HEK293 (cell line): ENCODE data around the gene CHD5.
A peak's percentile ranks its signal among the peaks of the same experiment; 100 is the strongest.

Experiments
- CTCF ChIA-PET: fragments of 350-600 bp; formaldehyde crosslinking; extraction: SDS; loops from one replicate; lab custom pipeline; 2021; ENCODE audit warnings: antibody characterized with exemption; lab: Yijun Ruan, JAX
- POLR2A ChIA-PET: fragments of 300-600 bp; formaldehyde crosslinking; extraction: SDS; loops from one replicate; lab custom pipeline; 2020; ENCODE audit warnings: antibody characterized with exemption, inconsistent platforms; lab: Yijun Ruan, JAX
- H3K27ac ChIP-seq: fragments of 200-500 bp; sonication (Bioruptor generic); 2 replicates; pipeline ENCODE4 v1.5.1; 2014; ENCODE audit warnings: low read depth, low read length, control low read depth, inconsistent platforms; ENCODE audit errors: extremely low read depth
- H3K36me3 ChIP-seq, 2 experiments: fragments of 200-500 bp in 1 of 2; sonication (Bioruptor generic) in 1 of 2; 1 replicate in 1 of 2; 2 replicates in 1 of 2; pipeline ENCODE4 v1.5.1; 2014 to 2017; ENCODE audit warnings: inconsistent platforms in 2 of 2, low read length in 2 of 2; ENCODE audit not compliant: control insufficient read depth in 2 of 2, insufficient read depth in 1 of 2
- H3K4me1 ChIP-seq: fragments of 200-500 bp; sonication (Bioruptor generic); 2 replicates; pipeline ENCODE4 v1.5.1; 2014; ENCODE audit warnings: mild to moderate bottlenecking, low read length, inconsistent platforms; ENCODE audit not compliant: control insufficient read depth, insufficient read depth
- H3K4me3 ChIP-seq: 2 replicates; pipeline ENCODE4 v1.5.1; 2011; ENCODE audit warnings: low read depth, mild to moderate bottlenecking, control low read depth, low read length, moderate library complexity
- H3K9me3 ChIP-seq: fragments of 200-500 bp; sonication (Bioruptor generic); 2 replicates; pipeline ENCODE4 v1.5.1; 2014; ENCODE audit warnings: low read depth, low read length, inconsistent platforms; ENCODE audit not compliant: control insufficient read depth, insufficient read depth
- EGR2 ChIP-seq: fragments of 450-650 bp; formaldehyde crosslinking; IDR thresholded peaks from 2 replicates; pipeline ENCODE4 v1.5.1; 2016; ENCODE audit warnings: low read depth, missing biosample characterization, missing genetic modification characterization
- HIC1 ChIP-seq: fragments of 450-650 bp; formaldehyde crosslinking; IDR thresholded peaks from 2 replicates; pipeline ENCODE4 v1.5.1; 2016; ENCODE audit warnings: missing biosample characterization, missing genetic modification characterization
- MZF1 ChIP-seq: fragments of 450-650 bp; formaldehyde crosslinking; IDR thresholded peaks from 2 replicates; pipeline ENCODE4 v1.5.1; 2017; ENCODE audit warnings: missing biosample characterization, missing genetic modification characterization, borderline replicate concordance
- PRDM2 ChIP-seq: fragments of 450-650 bp; formaldehyde crosslinking; IDR thresholded peaks from 2 replicates; pipeline ENCODE4 v1.5.1; 2016; ENCODE audit warnings: missing biosample characterization, missing genetic modification characterization, borderline replicate concordance
- SETDB1 ChIP-seq: IDR thresholded peaks from one replicate; pipeline ENCODE4 v1.6.1; 2017; ENCODE audit warnings: mild to moderate bottlenecking, low read length, moderate library complexity, mixed read lengths; ENCODE audit not compliant: insufficient read length
- TRIM28 ChIP-seq: IDR thresholded peaks from 2 replicates; pipeline ENCODE4 v1.6.1; 2011; ENCODE audit warnings: low read length, control low read depth, borderline replicate concordance
- ZFHX2 ChIP-seq: fragments of 450-650 bp; formaldehyde crosslinking; conservative IDR thresholded peaks from 2 replicates; pipeline ENCODE4 v1.5.1; 2016; ENCODE audit warnings: missing biosample characterization, missing genetic modification characterization
- ZIC2 ChIP-seq: fragments of 450-650 bp; formaldehyde crosslinking; IDR thresholded peaks from 2 replicates; pipeline ENCODE4 v1.5.1; 2016; ENCODE audit warnings: missing biosample characterization, missing genetic modification characterization
- ZNF214 ChIP-seq: fragments of 450-650 bp; formaldehyde crosslinking; IDR thresholded peaks from 2 replicates; pipeline ENCODE4 v1.5.1; 2017; ENCODE audit warnings: missing biosample characterization, mild to moderate bottlenecking, missing genetic modification characterization, borderline replicate concordance
- ZNF221 ChIP-seq: fragments of 450-650 bp; formaldehyde crosslinking; IDR thresholded peaks from 2 replicates; pipeline ENCODE4 v1.5.1; 2017; ENCODE audit warnings: missing biosample characterization, missing genetic modification characterization, borderline replicate concordance
- ZNF654 ChIP-seq: fragments of 450-650 bp; formaldehyde crosslinking; IDR thresholded peaks from 2 replicates; pipeline ENCODE4 v1.5.1; 2016; ENCODE audit warnings: low read depth, missing biosample characterization, missing genetic modification characterization
- ZNF747 ChIP-seq: fragments of 450-650 bp; formaldehyde crosslinking; IDR thresholded peaks from 2 replicates; pipeline ENCODE4 v1.5.1; 2016; ENCODE audit warnings: missing biosample characterization, missing genetic modification characterization
- ZXDB ChIP-seq: fragments of 450-650 bp; formaldehyde crosslinking; IDR thresholded peaks from 2 replicates; pipeline ENCODE4 v1.5.1; 2016; ENCODE audit warnings: missing biosample characterization, missing genetic modification characterization
- TF ChIP-seq, protein P1 (sequence below): fragments of 450-650 bp; formaldehyde crosslinking; IDR thresholded peaks from 2 replicates; pipeline ENCODE4 v1.5.0; 2017; ENCODE audit warnings: missing biosample characterization, missing genetic modification characterization, borderline replicate concordance
- TF ChIP-seq, protein P2 (sequence below): fragments of 450-650 bp; formaldehyde crosslinking; IDR thresholded peaks from 2 replicates; pipeline ENCODE4 v1.5.1; 2016; ENCODE audit warnings: missing biosample characterization, missing genetic modification characterization
- TF ChIP-seq, protein P3 (sequence below): IDR thresholded peaks from 2 replicates; pipeline ENCODE4 v1.6.1; 2011; ENCODE audit warnings: mild to moderate bottlenecking, low read depth, low read length, borderline replicate concordance

Gene CHD5

GRCh38 chr1:6093071-6093470, 87.0 kb downstream of the CHD5 start:
- Histone ChIP-seq H3K9me3 (no peaks in the 10 kb centered on the region), H3K4me1 (no peaks in the 10 kb centered on the region), H3K4me3 (no peak overlapping the region), H3K27ac (no peak overlapping the region), H3K36me3 (no peaks in the 10 kb centered on the region)
- CTCF ChIA-PET, result interaction anchor here (0.7 kb wide), 1 partner anchor 95 kb away, joined by 4 read pairs; no protein-coding TSS in a partner anchor
- POLR2A ChIA-PET, result no interaction called here
- TF ChIP-seq ZNF221 (tag by site-specific recombination) (no peak), ZFHX2 (peak; percentile 54), EGR2 (tag by site-specific recombination) (peak; percentile 56), TRIM28 (no peak)

DNA sequence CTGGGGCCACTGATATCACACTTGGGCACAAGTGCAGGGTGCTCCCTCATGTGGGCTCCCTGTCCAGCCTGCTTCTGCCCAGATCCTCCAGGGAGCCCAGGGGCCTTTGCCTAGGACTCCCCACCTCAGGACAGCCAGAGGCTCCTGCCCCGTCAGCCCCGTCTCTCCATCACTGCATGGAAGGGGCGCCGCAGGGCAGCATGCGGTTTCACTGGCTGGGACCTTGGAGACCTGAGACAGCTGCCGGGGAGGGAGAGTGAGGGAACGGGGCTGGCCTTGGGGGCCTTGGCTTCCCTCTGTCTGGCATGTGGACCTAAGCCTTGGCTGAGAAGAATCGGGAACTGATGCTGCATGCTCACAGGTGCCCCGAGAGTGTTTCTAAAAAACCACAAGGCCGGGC, 87.9 kb downstream of the CHD5 start:
- Histone ChIP-seq H3K4me1 (no peaks in the 10 kb centered on the region), H3K36me3 (no peaks in the 10 kb centered on the region), H3K27ac (no peak overlapping the region), H3K4me3 (no peak overlapping the region), H3K9me3 (no peaks in the 10 kb centered on the region)
- TF ChIP-seq ZNF654 (tag by site-specific recombination) (no peak), HIC1 (no peak), ZNF747 (tag by site-specific recombination) (no peak)
- TF ChIP-seq, protein P1, sequence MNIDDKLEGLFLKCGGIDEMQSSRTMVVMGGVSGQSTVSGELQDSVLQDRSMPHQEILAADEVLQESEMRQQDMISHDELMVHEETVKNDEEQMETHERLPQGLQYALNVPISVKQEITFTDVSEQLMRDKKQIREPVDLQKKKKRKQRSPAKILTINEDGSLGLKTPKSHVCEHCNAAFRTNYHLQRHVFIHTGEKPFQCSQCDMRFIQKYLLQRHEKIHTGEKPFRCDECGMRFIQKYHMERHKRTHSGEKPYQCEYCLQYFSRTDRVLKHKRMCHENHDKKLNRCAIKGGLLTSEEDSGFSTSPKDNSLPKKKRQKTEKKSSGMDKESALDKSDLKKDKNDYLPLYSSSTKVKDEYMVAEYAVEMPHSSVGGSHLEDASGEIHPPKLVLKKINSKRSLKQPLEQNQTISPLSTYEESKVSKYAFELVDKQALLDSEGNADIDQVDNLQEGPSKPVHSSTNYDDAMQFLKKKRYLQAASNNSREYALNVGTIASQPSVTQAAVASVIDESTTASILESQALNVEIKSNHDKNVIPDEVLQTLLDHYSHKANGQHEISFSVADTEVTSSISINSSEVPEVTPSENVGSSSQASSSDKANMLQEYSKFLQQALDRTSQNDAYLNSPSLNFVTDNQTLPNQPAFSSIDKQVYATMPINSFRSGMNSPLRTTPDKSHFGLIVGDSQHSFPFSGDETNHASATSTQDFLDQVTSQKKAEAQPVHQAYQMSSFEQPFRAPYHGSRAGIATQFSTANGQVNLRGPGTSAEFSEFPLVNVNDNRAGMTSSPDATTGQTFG (tag by site-specific recombination), result no peak
- TF ChIP-seq, protein P2, sequence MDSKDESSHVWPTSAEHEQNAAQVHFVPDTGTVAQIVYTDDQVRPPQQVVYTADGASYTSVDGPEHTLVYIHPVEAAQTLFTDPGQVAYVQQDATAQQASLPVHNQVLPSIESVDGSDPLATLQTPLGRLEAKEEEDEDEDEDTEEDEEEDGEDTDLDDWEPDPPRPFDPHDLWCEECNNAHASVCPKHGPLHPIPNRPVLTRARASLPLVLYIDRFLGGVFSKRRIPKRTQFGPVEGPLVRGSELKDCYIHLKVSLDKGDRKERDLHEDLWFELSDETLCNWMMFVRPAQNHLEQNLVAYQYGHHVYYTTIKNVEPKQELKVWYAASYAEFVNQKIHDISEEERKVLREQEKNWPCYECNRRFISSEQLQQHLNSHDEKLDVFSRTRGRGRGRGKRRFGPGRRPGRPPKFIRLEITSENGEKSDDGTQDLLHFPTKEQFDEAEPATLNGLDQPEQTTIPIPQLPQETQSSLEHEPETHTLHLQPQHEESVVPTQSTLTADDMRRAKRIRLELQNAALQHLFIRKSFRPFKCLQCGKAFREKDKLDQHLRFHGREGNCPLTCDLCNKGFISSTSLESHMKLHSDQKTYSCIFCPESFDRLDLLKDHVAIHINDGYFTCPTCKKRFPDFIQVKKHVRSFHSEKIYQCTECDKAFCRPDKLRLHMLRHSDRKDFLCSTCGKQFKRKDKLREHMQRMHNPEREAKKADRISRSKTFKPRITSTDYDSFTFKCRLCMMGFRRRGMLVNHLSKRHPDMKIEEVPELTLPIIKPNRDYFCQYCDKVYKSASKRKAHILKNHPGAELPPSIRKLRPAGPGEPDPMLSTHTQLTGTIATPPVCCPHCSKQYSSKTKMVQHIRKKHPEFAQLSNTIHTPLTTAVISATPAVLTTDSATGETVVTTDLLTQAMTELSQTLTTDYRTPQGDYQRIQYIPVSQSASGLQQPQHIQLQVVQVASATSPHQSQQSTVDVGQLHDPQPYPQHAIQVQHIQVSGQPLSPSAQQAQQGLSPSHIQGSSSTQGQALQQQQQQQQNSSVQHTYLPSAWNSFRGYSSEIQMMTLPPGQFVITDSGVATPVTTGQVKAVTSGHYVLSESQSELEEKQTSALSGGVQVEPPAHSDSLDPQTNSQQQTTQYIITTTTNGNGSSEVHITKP (tag by site-specific recombination), result no peak
- TF ChIP-seq, protein P3, sequence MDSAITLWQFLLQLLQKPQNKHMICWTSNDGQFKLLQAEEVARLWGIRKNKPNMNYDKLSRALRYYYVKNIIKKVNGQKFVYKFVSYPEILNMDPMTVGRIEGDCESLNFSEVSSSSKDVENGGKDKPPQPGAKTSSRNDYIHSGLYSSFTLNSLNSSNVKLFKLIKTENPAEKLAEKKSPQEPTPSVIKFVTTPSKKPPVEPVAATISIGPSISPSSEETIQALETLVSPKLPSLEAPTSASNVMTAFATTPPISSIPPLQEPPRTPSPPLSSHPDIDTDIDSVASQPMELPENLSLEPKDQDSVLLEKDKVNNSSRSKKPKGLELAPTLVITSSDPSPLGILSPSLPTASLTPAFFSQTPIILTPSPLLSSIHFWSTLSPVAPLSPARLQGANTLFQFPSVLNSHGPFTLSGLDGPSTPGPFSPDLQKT, result no peak
- ChIA-PET CTCF (no interaction called here), POLR2A (no interaction called here)

DNA sequence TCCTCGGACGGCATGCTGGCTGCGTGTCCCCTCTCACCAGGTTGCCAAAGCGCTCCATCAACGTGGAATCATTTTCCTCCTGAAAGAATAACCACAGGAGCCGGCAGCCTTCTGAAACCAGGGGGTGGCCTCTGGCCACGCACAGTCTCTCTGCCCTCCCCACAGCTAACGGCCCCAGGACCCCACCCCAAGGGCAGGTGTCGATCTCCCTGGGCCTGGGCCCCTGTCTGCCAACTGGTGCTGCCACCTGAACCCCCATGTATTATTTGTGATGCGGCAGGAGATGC, 88.4 kb downstream of the CHD5 start:
- Histone ChIP-seq H3K4me1 (no peaks in the 10 kb centered on the region), H3K36me3 (no peaks in the 10 kb centered on the region), H3K27ac (no peak overlapping the region), H3K4me3 (no peak overlapping the region), H3K9me3 (no peaks in the 10 kb centered on the region)
- ChIA-PET CTCF (no interaction called here), POLR2A (no interaction called here)
- TF ChIP-seq PRDM2 (tag by site-specific recombination) (no peak), ZXDB (no peak), SETDB1 (no peak), ZNF214 (tag by site-specific recombination) (no peak), MZF1 (tag by site-specific recombination) (no peak), ZIC2 (tag by site-specific recombination) (peak; percentile 69)
